Mesenchymal stem cell (in vitro differentiated cells and primary cell): ENCODE data around the gene PLXNB1.

ENCODE experiments used
- DNase-seq: peaks from one replicate; pipeline ENCODE4 v3.0.0-alpha.2; 2013
- H2AFZ ChIP-seq: one replicate; pipeline ENCODE4 v1.6.1; 2013; ENCODE audit warnings: low read depth, mild to moderate bottlenecking, control low read depth, inconsistent platforms, low read length, moderate library complexity
- H2AK5ac ChIP-seq: 2 replicates; pipeline ENCODE4 v1.6.1; 2013; ENCODE audit warnings: low read length, moderate library complexity, mild to moderate bottlenecking, inconsistent platforms; ENCODE audit not compliant: severe bottlenecking
- H2BK120ac ChIP-seq: one replicate; pipeline ENCODE4 v1.6.1; 2013; ENCODE audit warnings: low read depth, mild to moderate bottlenecking, inconsistent platforms, low read length, moderate library complexity
- H2BK12ac ChIP-seq, 2 experiments: one replicate each; pipeline ENCODE4 v1.6.1; 2013; ENCODE audit warnings: inconsistent platforms in 2 of 2, low read length in 2 of 2, mild to moderate bottlenecking in 2 of 2, moderate library complexity in 2 of 2, control low read depth in 1 of 2
- H2BK15ac ChIP-seq: one replicate; pipeline ENCODE4 v1.6.1; 2013; ENCODE audit warnings: mild to moderate bottlenecking, low read depth, inconsistent platforms; ENCODE audit not compliant: poor library complexity, severe bottlenecking
- H2BK5ac ChIP-seq: 2 replicates; pipeline ENCODE4 v1.6.1; 2013; ENCODE audit warnings: low read depth, mild to moderate bottlenecking, low read length, control low read depth, inconsistent platforms; ENCODE audit not compliant: poor library complexity, severe bottlenecking
- H3K14ac ChIP-seq, 2 experiments: one replicate each; pipeline ENCODE4 v1.6.1; 2013; ENCODE audit warnings: inconsistent platforms in 2 of 2, low read length in 2 of 2, control low read depth in 1 of 2, mild to moderate bottlenecking in 1 of 2, moderate library complexity in 1 of 2
- H3K18ac ChIP-seq, 2 experiments: one replicate each; pipeline ENCODE4 v1.6.1; 2013; ENCODE audit warnings: inconsistent platforms in 2 of 2, low read length in 2 of 2, control low read depth in 1 of 2, low read depth in 1 of 2, mild to moderate bottlenecking in 1 of 2
- H3K23ac ChIP-seq, 2 experiments: one replicate each; pipeline ENCODE4 v1.6.1; 2013; ENCODE audit warnings: inconsistent platforms in 2 of 2, low read length in 2 of 2, mild to moderate bottlenecking in 2 of 2, moderate library complexity in 2 of 2, control low read depth in 1 of 2
- H3K27ac ChIP-seq: 2 replicates; pipeline ENCODE4 v1.5.1; 2013; ENCODE audit warnings: mild to moderate bottlenecking, moderate library complexity, low read length, control low read depth, inconsistent platforms; ENCODE audit not compliant: poor library complexity, severe bottlenecking
- H3K27me3 ChIP-seq, 2 experiments: 2 replicates each; pipeline versions ENCODE4 v1.6.1 to v1.7.0; 2013; ENCODE audit warnings: low read length in 2 of 2, mild to moderate bottlenecking in 2 of 2, moderate library complexity in 2 of 2, control low read depth in 1 of 2, inconsistent platforms in 1 of 2; ENCODE audit not compliant: control insufficient read depth in 1 of 2, insufficient read depth in 1 of 2
- H3K36me3 ChIP-seq, 2 experiments: 2 replicates each; pipeline versions ENCODE4 v1.6.1 to v1.7.0; 2013; ENCODE audit warnings: low read length in 2 of 2, control low read depth in 1 of 2, inconsistent platforms in 1 of 2, low read depth in 1 of 2, mild to moderate bottlenecking in 1 of 2; ENCODE audit not compliant: insufficient read depth in 2 of 2, control insufficient read depth in 1 of 2
- H3K4ac ChIP-seq, 2 experiments: one replicate each; pipeline ENCODE4 v1.6.1; 2013; ENCODE audit warnings: inconsistent platforms in 2 of 2, low read length in 2 of 2, mild to moderate bottlenecking in 2 of 2, moderate library complexity in 2 of 2, control low read depth in 1 of 2, low read depth in 1 of 2
- H3K4me1 ChIP-seq: 2 replicates; pipeline ENCODE4 v1.6.1; 2013; ENCODE audit warnings: low read depth, low read length, control low read depth; ENCODE audit not compliant: control insufficient read depth, insufficient read depth
- H3K4me2 ChIP-seq: 2 replicates; pipeline ENCODE4 v1.6.1; 2013; ENCODE audit warnings: low read length, mild to moderate bottlenecking, inconsistent platforms; ENCODE audit not compliant: poor library complexity, severe bottlenecking
- H3K4me3 ChIP-seq, 2 experiments: 2 replicates each; pipeline versions ENCODE4 v1.5.1 to v1.7.0; 2013; ENCODE audit warnings: low read length in 2 of 2, mild to moderate bottlenecking in 2 of 2, control low read depth in 1 of 2, low read depth in 1 of 2; ENCODE audit not compliant: insufficient read depth in 1 of 2
- H3K79me1 ChIP-seq: replicated peaks from 2 replicates; pipeline ENCODE4 v1.6.1; 2013; ENCODE audit warnings: mild to moderate bottlenecking, control low read depth, low read length, inconsistent platforms; ENCODE audit not compliant: poor library complexity, severe bottlenecking
- H3K9ac ChIP-seq: 2 replicates; pipeline ENCODE4 v1.7.0; 2013; ENCODE audit warnings: mild to moderate bottlenecking, low read length, moderate library complexity
- H3K9me3 ChIP-seq: 2 replicates; pipeline ENCODE4 v1.7.0; 2013; ENCODE audit warnings: mild to moderate bottlenecking, low read length; ENCODE audit not compliant: control insufficient read depth
- H4K8ac ChIP-seq: one replicate; pipeline ENCODE4 v1.6.1; 2013; ENCODE audit warnings: inconsistent platforms, mild to moderate bottlenecking, low read length, moderate library complexity
- H4K91ac ChIP-seq: one replicate; pipeline ENCODE4 v1.6.1; 2013; ENCODE audit warnings: mild to moderate bottlenecking, low read length, inconsistent platforms
- WGBS: methylation state at CpG from one replicate; pipeline ENCODE4 v1.1.7; 2013; ENCODE audit warnings: mixed read lengths; 5-methylcytosine and 5-hydroxymethylcytosine counted together

PLXNB1 gene

GRCh38 chr3:48406443-48407431 lies 23.1 kb downstream of the PLXNB1 start:
- Histone ChIP-seq H4K91ac (no peak overlapping the region), H3K14ac (no peak overlapping the region), H4K8ac (no peak overlapping the region), H3K27me3 (no peaks in the 10 kb centered on the region), H3K79me1 (no peaks in the 10 kb centered on the region), H3K9me3 (no peaks in the 10 kb centered on the region), H3K4me1 (peaks cover 3% of the 10 kb centered on the region), H2AFZ (no peak overlapping the region), H3K4me3 (no peak overlapping the region), H3K18ac (no peak overlapping the region), H3K23ac (no peak overlapping the region), H2BK15ac (no peak overlapping the region), H3K4ac (no peak overlapping the region), H2BK12ac (no peak overlapping the region), H3K27ac (no peak overlapping the region), H3K36me3 (peaks cover 73 to 91% of the 10 kb centered on the region in 2 experiments), H2BK120ac (no peak overlapping the region), H3K9ac (no peak overlapping the region), H3K4me2 (no peak overlapping the region), H2AK5ac (no peak overlapping the region), H2BK5ac (no peak overlapping the region)
- no peak for DNase-seq
- 92% methylated on average over 17 of the region's 18 CpGs for WGBS

- Histone ChIP-seq H3K27me3 (no peaks in the 10 kb centered on the region), H2AFZ (no peak overlapping the region), H3K9me3 (no peaks in the 10 kb centered on the region), H3K36me3 (peaks cover 66 to 84% of the 10 kb centered on the region in 2 experiments), H3K27ac (no peak overlapping the region), H3K79me1 (no peaks in the 10 kb centered on the region), H3K4me1 (peaks cover 6% of the 10 kb centered on the region), H4K8ac (no peak overlapping the region), H3K4ac (no peak overlapping the region), H4K91ac (no peak overlapping the region), H2BK12ac (no peak overlapping the region), H3K14ac (no peak overlapping the region), H2AK5ac (no peak overlapping the region), H3K9ac (no peak overlapping the region), H3K18ac (no peak overlapping the region), H3K4me2 (no peak overlapping the region), H2BK5ac (no peak overlapping the region), H3K4me3 (no peak overlapping the region), H2BK15ac (no peak overlapping the region), H2BK120ac (no peak overlapping the region), H3K23ac (no peak overlapping the region)
- 100% methylated on average over 1 of the region's 1 CpG for WGBS
- no peak for DNase-seq
Measured at GRCh38 chr3:48405971-48406370, 23.9 kb downstream of the PLXNB1 start.

GRCh38 chr3:48405343-48405881 lies 24.5 kb downstream of the PLXNB1 start:
- no peak overlapping the region for H4K91ac ChIP-seq
- H2BK120ac ChIP-seq = no peak overlapping the region
- H3K4me2 ChIP-seq = no peak overlapping the region
- no peak for DNase-seq
- no peak overlapping the region for H3K18ac ChIP-seq
- H3K36me3 ChIP-seq = peaks cover 60 to 78% of the 10 kb centered on the region in 2 experiments
- no peaks in the 10 kb centered on the region for H3K79me1 ChIP-seq
- H2AFZ ChIP-seq = no peak overlapping the region
- no peaks in the 10 kb centered on the region for H3K27me3 ChIP-seq
- H3K4me1 ChIP-seq = peaks cover 6% of the 10 kb centered on the region
- no peak overlapping the region for H3K9ac ChIP-seq
- H3K4ac ChIP-seq = no peak overlapping the region
- H3K14ac ChIP-seq = no peak overlapping the region
- H3K4me3 ChIP-seq = no peak overlapping the region
- no peak overlapping the region for H4K8ac ChIP-seq
- H2BK12ac ChIP-seq = no peak overlapping the region
- H3K9me3 ChIP-seq = no peaks in the 10 kb centered on the region
- H2BK15ac ChIP-seq = no peak overlapping the region
- no peak overlapping the region for H2AK5ac ChIP-seq
- peak overlapping the region in 1 of 2 experiments; percentile 23 for H3K23ac ChIP-seq
- WGBS = 95% methylated on average over 11 of the region's 13 CpGs
- no peak overlapping the region for H2BK5ac ChIP-seq
- H3K27ac ChIP-seq = no peak overlapping the region
